Keratinocyte (primary cell): ENCODE measurements around the gene DESI1.

ENCODE experiments used
- CTCF ChIP-seq, 3 experiments: IDR thresholded peaks in 1 of 3; conservative IDR thresholded peaks in 1 of 3; optimal IDR thresholded peaks in 1 of 3; 2 replicates in 2 of 3; 3 replicates in 1 of 3; pipeline versions ENCODE3 to v1.5.1; 2011; ENCODE audit warnings: low read length in 3 of 3, mild to moderate bottlenecking in 3 of 3, moderate library complexity in 2 of 3, control low read depth in 1 of 3, inconsistent platforms in 1 of 3; ENCODE audit not compliant: insufficient read depth in 2 of 3; ENCODE audit errors: extremely low read depth in 1 of 3
- EZH2 ChIP-seq: IDR thresholded peaks from one replicate; pipeline ENCODE4 v1.6.1; 2012; ENCODE audit warnings: inconsistent platforms, mild to moderate bottlenecking, low read length, moderate library complexity

- TF ChIP-seq CTCF (optimal IDR thresholded peaks at IDR 0.05 in 1 of 3, IDR thresholded peaks at IDR 0.05 in 1 of 3, conservative IDR thresholded peaks at IDR 0.05 in 1 of 3; ENCODE audit: extremely low read depth in 1 of 3, insufficient read depth in 2 of 3, low read length in 3 of 3) (no peak), EZH2 (no peak)
Observed at GRCh38 chr22:41600976-41601375, 19.9 kb downstream of the DESI1 start.
